ENCODE data around the gene PRUNE2. TPM values are rescaled to one million over a fixed set of nuclear protein-coding genes. Genes with fewer than 3 reads are reported as not detected.

PRUNE2 gene
- total and polyA plus RNA-seq, 4 donors = 1.3 to 4.5 (median 1.6) TPM

GRCh38 chr9:76634356-76635054, 271.4 kb downstream of the PRUNE2 start:
- Histone ChIP-seq H3K9ac (ENCODE audit: low read depth in 1 of 2, low read length in 2 of 2) (no peak overlapping the region), H3K9me3 (ENCODE audit: control insufficient read depth in 4 of 4, low read length in 3 of 4) (no peaks in the 10 kb centered on the region), H3K36me3 (ENCODE audit: control insufficient read depth in 4 of 4, insufficient read depth in 3 of 4, low read depth in 1 of 4, low read length in 3 of 4) (no peaks in the 10 kb centered on the region), H3K4me3 (ENCODE audit: low read depth in 1 of 3, low read length in 3 of 3) (no peak overlapping the region), H3K27ac (ENCODE audit: low read depth in 1 of 2, low read length in 2 of 2) (no peak overlapping the region), H3K4me1 (ENCODE audit: control insufficient read depth in 4 of 4, insufficient read depth in 4 of 4, low read length in 3 of 4) (peaks cover 0 to 4% (median 0%) of the 10 kb centered on the region in 4 donors), H3K27me3 (ENCODE audit: control insufficient read depth in 4 of 4, insufficient read depth in 4 of 4, low read length in 3 of 4) (no peaks in the 10 kb centered on the region)
- TF ChIP-seq RAD21 (IDR thresholded peaks at IDR 0.05) = no peak
- TF ChIP-seq GABPA (IDR thresholded peaks at IDR 0.05 in 1 of 2, conservative IDR thresholded peaks at IDR 0.05 in 1 of 2) = no peak
- no peak for TF ChIP-seq HNF4G (IDR thresholded peaks at IDR 0.05)
- 37% methylated on average over 1 of the region's 1 CpG for WGBS
- DNase-seq (ENCODE audit: low spot score) = no peak

GRCh38 chr9:76630916-76631315, 275.0 kb downstream of the PRUNE2 start:
- WGBS = 78% methylated on average over 3 of the region's 3 CpGs
- no peaks in the 10 kb centered on the region for H3K36me3 ChIP-seq (ENCODE audit: control insufficient read depth in 4 of 4, insufficient read depth in 3 of 4, low read depth in 1 of 4, low read length in 3 of 4)
- H3K4me1 ChIP-seq (ENCODE audit: control insufficient read depth in 4 of 4, insufficient read depth in 4 of 4, low read length in 3 of 4) = peaks cover 0 to 4% (median 0%) of the 10 kb centered on the region in 4 donors
- H3K9me3 ChIP-seq (ENCODE audit: control insufficient read depth in 4 of 4, low read length in 3 of 4) = no peaks in the 10 kb centered on the region
- H3K27ac ChIP-seq (ENCODE audit: low read depth in 1 of 2, low read length in 2 of 2) = no peak overlapping the region
- no peak overlapping the region for H3K9ac ChIP-seq (ENCODE audit: low read depth in 1 of 2, low read length in 2 of 2)
- TF ChIP-seq HNF4G (IDR thresholded peaks at IDR 0.05) = no peak
- TF ChIP-seq ATF3 (IDR thresholded peaks at IDR 0.05) = no peak
- no peak for TF ChIP-seq ZBTB33 (IDR thresholded peaks at IDR 0.05)
- TF ChIP-seq HNF4A (conservative IDR thresholded peaks at IDR 0.05) = no peak
- no peaks in the 10 kb centered on the region for H3K27me3 ChIP-seq (ENCODE audit: control insufficient read depth in 4 of 4, insufficient read depth in 4 of 4, low read length in 3 of 4)
- H3K4me3 ChIP-seq (ENCODE audit: low read depth in 1 of 3, low read length in 3 of 3) = no peak overlapping the region
- peak; percentile 43 for DNase-seq (ENCODE audit: low spot score)

GRCh38 chr9:76629205-76629990, 276.5 kb downstream of the PRUNE2 start:
- H3K9ac ChIP-seq (ENCODE audit: low read depth in 1 of 2, low read length in 2 of 2) = no peak overlapping the region
- TF ChIP-seq ATF3 (IDR thresholded peaks at IDR 0.05) (no peak), NR2F2 (IDR thresholded peaks at IDR 0.05) (no peak), CTCF (IDR thresholded peaks at IDR 0.05; ENCODE audit: low read depth, low read length, missing input control) (no peak), RXRA (IDR thresholded peaks at IDR 0.05) (no peak), SP1 (IDR thresholded peaks at IDR 0.05) (no peak), JUND (IDR thresholded peaks at IDR 0.05) (no peak), MAX (IDR thresholded peaks at IDR 0.05) (no peak), FOXA1 (IDR thresholded peaks at IDR 0.05) (no peak), RAD21 (IDR thresholded peaks at IDR 0.05) (no peak), HNF4A (conservative IDR thresholded peaks at IDR 0.05) (no peak)
- H3K36me3 ChIP-seq (ENCODE audit: control insufficient read depth in 4 of 4, insufficient read depth in 3 of 4, low read depth in 1 of 4, low read length in 3 of 4) = no peaks in the 10 kb centered on the region
- no peaks in the 10 kb centered on the region for H3K27me3 ChIP-seq (ENCODE audit: control insufficient read depth in 4 of 4, insufficient read depth in 4 of 4, low read length in 3 of 4)
- DNase-seq (ENCODE audit: low spot score) = no peak
- H3K27ac ChIP-seq (ENCODE audit: low read depth in 1 of 2, low read length in 2 of 2) = no peak overlapping the region
- WGBS = 78% methylated on average over 4 of the region's 4 CpGs
- H3K4me3 ChIP-seq (ENCODE audit: low read depth in 1 of 3, low read length in 3 of 3) = no peak overlapping the region
- H3K4me1 ChIP-seq (ENCODE audit: control insufficient read depth in 4 of 4, insufficient read depth in 4 of 4, low read length in 3 of 4) = peaks cover 0 to 2% (median 0%) of the 10 kb centered on the region in 4 donors
- H3K9me3 ChIP-seq (ENCODE audit: control insufficient read depth in 4 of 4, low read length in 3 of 4) = no peaks in the 10 kb centered on the region
